Pulmonary artery endothelial cell (primary cell): ENCODE measurements around the gene TBX1. TPM values are rescaled to one million over a fixed set of nuclear protein-coding genes. Genes with fewer than 3 reads are reported as not detected.

Source experiments
- DNase-seq: peaks from one replicate; pipeline ENCODE4 v3.0.0-alpha.2; 2011; ENCODE audit warnings: low read depth, low spot score
- total RNA-seq: library from RNA; depleted of rRNA; stranded (reverse); fragments of >200 nt; gene quantifications from 2 replicates; pipeline ENCODE4 v1.2.3, GENCODE V29; 2014

Gene TBX1
- 0.71 and 6.5 TPM in 2 replicates for total RNA-seq

DNA sequence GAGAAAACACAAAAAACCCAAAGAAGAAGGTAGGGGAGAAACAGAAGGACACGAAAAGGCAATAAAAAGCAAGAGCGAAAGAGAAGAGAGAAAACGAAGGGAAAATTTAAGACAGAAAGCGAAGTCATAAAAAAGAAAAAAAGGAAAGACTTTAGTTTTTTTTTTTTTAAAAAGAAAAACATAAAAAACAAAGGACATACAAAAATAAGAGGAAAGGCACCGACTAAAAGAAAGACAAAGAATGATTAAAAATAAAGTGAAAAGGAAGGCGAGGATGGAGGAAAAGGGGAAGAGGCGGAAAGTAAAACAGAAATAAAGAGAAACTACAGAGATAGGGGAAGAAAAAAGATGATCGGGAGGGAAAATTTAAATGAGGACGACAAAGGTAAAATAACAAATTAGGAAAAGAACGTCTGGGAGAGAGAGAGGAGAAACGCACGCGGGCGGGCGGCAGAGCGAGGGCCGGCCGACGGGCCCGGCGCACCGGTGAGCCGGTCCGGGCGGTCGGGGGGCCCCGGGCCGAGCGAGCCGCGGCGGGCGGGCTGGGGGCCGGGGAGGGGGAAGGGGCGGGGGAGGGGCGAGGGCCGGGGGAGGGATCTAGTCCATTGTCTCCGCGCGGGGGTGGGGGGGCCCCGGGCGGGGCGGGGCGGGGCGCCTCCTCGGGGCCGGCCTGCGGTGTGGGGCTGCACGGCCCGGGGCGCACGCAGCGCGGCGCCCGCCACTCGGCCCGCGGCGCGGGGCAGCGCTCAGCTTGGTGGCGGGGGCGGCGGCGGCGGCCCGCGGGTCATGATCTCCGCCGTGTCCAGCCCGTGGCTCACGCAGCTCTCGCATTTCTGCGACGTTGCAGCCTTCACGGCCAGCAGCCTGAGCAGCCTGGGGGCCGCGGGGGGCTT, at the start of gene TBX1:
TSS of gene TBX1 (plus strand) at position 721 of the 893 bp plus-strand sequence. CDS start at position 787, 66 bp downstream.
- no peak for DNase-seq

- no peak for DNase-seq
These were observed 47.3 kb upstream of the TBX1 start for GRCh38 chr22:19713245-19713644.

GRCh38 chr22:19713650-19714311, 46.8 kb upstream of the TBX1 start:
- no peak for DNase-seq

DNA sequence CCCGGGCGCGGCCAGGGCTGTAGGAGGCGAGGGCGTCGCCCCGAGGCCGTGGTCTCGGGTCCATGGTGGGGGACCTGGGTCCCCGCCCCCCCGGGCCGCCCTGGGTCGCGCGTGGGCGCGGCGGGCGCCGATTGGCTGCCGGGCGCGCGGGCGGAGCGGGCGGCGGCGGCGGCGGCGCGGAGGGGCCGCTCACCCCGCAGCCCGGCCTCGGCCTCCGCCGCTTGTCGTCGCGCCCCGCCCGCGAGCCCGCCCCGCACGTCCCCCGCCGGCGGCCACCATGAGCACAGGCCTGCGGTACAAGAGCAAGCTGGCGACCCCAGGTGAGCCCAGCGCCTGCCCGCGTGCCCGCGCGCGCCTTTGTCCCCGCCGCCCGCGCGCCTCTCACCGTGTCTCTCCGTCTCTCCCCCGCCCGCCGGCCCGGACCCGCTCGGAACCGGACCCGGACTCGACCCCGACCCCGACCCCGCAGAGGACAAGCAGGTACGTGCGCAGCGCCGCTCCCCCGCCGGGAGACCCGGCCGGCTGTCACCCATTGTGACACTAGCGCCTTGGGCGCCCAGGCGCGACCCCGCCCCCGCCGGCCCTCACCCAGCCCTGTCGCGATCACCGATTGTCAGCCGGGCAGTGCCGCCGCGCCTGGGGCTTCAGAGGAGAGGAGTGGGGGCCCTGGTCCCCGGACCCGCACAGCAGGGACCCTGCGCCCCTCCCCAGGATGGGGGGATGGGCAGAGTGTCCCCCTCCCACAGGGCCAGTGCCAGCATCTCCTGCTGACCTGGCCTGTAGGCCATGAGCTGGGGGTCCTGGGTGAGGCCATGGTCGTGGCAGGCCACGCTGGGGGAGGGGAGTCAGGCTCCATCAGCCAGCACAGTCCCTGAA, 46.0 kb upstream of the TBX1 start, which contains the start of gene SEPTIN5:
TSS of gene SEPTIN5 (plus strand) at position 192 of the 876 bp plus-strand sequence. CDS start at position 278, 86 bp downstream.
- no peak for DNase-seq

DNA sequence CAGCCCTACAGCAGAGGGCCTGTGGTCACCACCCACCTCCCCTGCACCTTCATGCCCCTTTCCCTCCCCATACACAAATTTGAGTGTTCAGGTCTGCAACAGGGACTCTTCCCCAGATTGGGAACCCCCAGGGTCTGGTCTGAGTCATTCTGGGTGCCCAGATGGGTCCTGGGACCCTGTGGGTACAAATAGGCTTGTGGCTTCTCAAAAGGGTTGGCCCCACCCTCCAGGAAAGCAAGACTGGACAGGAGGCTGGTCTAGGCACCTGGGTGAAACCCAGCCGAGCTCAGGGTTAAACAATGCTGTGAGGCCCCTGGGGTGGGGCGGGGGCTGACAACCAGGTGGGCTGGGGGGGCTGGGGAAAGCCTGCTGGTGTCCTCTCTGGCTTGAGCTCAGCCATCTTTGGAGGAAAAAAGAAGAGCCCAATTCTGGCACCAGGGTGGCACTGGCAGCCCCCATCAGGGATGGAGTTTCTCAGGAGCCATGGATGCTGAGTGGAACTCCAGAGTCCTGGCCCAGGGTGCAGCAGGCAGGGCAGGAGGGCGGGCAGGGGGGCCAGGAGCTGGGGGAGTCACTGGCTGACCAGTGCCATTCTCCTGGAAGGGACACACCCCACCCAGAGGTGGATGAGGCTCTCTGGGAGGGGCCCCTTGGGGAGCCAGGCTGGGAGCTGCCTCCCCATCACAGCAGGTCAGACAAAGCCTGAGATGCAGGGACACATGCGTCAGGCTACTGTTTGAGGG, 45.2 kb upstream of the TBX1 start:
- no peak for DNase-seq

DNA sequence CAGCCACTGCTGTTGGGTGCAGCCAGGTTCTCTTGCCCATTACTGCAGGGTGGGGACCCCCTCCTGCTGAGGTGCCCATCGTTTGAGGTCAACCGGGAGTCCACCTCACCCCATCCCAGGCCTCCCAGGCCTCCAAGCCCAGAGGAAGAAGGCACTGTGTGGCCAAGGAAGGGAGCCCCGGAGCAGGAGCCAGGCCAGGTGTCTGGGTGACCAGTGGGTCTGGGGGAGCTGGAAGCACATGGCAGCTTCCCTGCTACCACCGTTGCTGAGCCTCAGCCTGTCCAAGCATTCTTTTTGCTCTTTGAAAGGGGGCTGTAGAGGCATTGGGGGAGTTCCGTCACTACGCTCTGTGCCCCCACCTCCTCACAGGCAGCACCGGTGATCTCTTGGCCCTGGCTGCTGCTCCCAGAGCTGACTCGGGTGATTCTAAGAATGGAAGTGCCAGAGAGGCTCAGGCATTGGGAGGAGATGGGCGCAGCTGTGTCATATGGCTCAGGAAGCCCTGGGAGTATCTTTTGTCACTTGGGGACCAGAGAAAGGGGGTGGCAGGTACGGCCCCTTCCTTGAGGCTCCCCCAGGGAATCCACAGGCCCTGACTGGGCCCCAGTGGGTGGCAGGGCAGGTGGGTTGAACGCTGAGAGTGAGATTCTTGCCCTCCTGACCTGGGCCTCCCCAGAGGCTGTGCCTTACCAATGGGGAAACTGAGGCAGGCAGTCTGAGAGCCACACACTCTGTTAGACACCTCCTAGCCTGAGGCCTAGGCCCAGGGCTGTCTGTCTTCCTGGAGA, 44.3 kb upstream of the TBX1 start:
- no peak for DNase-seq

DNA sequence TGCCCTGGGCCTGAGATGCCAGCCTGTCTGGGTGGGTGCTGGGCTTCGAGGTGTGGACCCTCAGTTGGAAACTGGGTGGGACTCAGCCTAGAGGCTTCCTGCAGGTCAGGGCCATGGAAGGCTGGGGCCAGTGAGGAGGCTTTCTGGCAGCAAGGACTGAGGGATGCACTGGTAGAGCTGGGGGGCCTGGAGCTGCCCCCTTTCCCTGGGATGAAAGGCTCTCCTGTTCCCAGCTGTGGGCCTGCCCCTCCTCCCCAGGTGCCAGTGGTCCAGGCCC, 43.8 kb upstream of the TBX1 start:
- DNase-seq = no peak

DNA sequence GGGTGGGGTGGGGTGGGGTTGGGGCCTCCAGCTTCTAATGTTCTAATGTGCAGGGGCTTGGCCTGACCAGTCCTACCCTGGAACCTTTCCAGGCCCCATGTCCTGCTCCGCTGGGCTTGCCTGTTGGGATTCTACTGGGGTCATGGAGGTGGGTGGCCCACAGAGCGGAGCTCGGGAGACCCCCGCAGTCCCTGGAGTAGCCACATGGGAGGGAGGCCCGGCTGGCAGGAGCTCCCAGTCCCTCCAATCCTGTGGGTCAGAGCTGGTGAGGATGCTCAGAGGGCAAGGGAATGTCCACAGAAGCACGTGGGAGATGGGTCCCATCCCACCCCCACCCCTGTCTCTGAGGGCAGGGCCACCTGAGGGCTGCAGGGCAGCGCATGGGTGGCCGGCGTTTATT, 43.4 kb upstream of the TBX1 start:
- no peak for DNase-seq

DNA sequence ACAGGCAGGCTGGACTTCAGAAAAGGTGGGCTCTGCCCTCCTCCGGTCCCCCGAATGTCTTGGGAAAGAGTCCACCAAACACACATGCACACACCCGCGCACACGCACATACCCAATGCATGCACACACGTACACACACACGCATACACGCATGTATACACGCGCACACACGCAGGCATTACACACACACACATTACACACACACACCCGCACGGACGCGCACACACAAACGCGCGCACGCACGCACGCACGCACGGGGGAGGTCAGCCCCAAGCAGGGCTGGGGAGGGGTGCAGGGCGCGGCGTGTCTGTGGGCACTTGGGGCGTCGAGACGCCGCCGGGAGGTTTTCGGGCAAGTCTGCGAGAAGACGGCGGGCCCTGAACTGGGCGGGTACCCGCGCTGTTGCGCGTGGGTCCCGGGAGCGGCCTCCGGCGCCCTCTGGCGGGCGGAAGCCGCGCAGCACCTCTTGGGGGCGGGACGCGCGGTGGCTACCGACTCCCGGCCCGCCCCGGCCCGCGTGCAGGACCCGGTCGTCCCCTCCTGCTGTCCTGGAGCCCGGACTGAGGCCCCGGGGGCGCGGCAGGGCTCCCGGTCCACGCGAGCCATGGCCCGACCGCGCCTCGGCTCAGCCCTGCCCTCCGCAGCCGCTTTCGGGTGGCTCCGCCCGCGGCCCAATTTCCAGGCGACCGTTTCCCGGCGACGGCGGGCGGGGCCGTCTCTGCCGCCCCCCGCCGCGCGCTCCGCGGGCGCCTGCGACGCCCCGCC, 42.7 kb upstream of the TBX1 start:
- DNase-seq = no peak

GRCh38 chr22:19718456-19719049, 42.0 kb upstream of the TBX1 start:
- no peak for DNase-seq

DNA sequence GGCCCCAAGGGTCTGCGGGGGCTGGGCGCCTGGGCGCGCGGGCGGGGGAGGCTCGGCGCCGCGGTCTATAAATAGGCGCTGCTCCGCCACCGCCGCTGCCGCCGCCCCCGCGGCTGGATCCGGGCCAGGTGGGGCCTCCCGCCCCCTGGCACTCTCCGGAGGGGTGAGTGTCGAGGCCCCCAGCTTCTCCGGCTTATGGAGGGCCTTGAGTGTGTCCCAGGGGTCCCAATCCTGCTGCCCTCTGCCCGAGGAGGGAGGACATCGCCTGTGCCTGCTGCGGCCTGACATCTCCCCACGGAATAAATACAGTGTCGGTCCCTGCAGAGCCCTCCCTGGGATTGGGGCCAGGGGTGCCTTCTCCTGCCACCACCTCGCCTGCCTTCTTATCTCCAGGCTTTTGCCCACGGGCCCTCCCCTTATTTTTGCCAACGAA, 41.5 kb upstream of the TBX1 start:
- no peak for DNase-seq

DNA sequence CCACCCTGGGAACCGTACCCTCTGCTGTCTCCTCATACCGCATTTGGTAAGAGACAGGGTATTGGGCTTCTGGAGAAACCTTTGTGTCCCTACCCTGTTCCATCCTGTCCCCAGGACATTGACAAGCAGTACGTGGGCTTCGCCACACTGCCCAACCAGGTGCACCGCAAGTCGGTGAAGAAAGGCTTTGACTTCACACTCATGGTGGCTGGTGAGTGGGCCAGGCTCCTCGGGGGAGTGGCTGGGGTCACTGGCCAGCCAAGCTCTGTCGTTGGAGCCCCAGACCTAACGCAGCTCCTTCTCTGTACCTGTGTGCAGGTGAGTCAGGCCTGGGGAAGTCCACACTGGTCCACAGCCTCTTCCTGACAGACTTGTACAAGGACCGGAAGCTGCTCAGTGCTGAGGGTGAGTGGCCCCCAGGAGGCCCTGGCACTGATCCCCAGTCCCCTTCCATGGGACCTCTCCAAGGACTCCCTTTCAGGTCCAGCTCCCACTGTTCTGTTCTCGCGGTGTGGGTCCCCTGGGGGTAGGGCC, 41.0 kb upstream of the TBX1 start:
- no peak for DNase-seq

GRCh38 chr22:19720150-19720827, 40.3 kb upstream of the TBX1 start:
- DNase-seq = no peak

GRCh38 chr22:19720999-19721329, 39.6 kb upstream of the TBX1 start:
- no peak for DNase-seq

DNA sequence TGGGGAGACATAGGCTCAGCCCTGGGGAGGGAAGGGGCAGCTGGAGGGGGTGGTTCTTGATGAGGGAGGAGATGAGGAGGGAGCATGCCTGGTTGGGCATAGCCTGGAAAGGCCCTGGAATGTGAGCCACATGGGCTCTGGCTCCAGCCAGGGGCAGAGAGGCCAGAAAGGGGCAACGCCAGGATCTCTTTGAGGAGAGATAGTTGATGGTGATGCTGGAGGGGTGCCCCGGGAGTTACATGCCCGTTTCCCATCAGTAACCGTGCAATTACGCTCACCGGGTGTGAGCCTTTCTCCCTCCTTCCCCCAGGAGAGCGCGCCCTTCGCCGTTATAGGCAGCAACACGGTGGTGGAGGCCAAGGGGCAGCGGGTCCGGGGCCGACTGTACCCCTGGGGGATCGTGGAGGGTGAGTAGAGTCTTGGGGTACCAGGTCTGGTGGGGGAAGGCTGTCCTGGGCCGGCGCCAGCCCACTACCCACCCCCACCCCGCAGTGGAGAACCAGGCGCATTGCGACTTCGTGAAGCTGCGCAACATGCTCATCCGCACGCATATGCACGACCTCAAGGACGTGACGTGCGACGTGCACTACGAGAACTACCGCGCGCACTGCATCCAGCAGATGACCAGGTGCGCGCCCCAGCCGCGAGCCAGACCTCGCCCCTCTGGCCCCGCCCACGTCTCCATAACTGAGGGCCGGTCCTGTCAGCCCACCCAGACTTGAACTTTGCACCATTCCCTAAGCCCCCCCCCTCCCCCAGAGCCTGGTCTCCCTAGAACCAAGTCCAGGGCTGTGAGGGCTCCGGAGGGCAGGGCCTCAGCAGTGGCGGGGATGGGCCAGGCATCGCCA, 39.0 kb upstream of the TBX1 start:
- no peak for DNase-seq

GRCh38 chr22:19722178-19722981, 38.2 kb upstream of the TBX1 start:
- DNase-seq = no peak

DNA sequence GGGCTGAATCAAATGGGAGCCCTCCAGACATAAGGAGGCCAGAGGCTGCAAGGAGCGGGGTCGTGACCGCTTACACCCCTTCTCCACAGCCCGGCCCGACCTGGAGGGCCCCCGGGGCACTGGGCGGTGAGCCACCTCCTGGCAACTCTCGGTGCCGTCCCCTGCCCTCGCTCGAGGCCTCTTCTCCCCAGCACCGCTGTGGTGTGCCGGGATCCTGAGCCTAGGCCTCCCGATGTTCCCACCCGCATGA, 37.7 kb upstream of the TBX1 start:
- no peak for DNase-seq
